GM21515 (cell line): ENCODE results near the gene FXYD2.

Source experiments
- ATAC-seq: cut with Tn5 transposase; IDR thresholded peaks from one replicate; pipeline ENCODE4 v1.9.1; 2021; ENCODE audit not compliant: unreplicated experiment

The FXYD2 gene

DNA sequence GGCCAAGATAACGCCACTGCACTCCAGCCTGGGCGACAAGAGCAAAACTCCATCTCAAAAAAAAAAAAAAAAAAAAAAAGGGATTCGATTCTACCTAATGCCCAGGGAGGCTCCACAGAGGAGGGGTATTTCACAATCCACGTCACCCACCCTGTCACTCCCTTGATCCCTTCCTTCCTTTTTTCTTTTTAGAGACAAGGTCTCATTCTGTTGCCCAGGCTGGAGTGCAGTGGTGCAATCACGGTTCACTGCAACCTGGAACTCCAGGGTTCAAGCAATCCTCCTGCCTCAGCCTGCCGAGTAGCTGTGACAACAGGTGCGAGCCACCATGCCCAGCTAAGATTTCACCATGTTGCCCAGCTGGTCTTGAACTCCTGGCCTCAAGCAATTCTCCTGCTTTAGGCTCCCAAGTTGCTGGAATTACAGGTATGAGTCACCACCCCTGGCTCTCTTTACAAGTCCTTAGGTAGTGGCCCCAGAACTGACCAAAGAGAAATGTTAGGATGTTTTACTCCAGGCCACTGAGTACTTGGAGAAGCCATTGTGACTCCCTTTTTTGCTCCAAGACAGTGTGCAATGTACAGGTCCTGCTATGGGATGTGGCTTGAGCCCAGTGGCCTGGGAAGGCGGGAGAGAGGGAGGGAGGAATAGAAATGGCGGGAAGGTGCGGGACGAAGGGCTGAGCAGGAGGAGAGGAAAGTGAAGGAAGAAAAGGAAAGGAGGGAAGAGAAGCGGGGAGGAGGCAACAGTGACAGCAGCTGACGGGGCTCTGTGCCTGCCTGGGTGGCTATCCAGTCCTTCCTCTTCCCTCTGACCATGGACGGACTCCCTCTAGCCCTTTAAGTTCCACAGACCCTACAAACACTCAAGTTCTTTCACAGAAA lies 11.8 kb upstream of the FXYD2 start:
- ATAC-seq: no peak

- ATAC-seq: no peak
These were observed 11.0 kb upstream of the FXYD2 start for GRCh38 chr11:117835576-117835975.

- no peak for ATAC-seq
These were observed 10.4 kb upstream of the FXYD2 start for GRCh38 chr11:117834838-117835443.

DNA sequence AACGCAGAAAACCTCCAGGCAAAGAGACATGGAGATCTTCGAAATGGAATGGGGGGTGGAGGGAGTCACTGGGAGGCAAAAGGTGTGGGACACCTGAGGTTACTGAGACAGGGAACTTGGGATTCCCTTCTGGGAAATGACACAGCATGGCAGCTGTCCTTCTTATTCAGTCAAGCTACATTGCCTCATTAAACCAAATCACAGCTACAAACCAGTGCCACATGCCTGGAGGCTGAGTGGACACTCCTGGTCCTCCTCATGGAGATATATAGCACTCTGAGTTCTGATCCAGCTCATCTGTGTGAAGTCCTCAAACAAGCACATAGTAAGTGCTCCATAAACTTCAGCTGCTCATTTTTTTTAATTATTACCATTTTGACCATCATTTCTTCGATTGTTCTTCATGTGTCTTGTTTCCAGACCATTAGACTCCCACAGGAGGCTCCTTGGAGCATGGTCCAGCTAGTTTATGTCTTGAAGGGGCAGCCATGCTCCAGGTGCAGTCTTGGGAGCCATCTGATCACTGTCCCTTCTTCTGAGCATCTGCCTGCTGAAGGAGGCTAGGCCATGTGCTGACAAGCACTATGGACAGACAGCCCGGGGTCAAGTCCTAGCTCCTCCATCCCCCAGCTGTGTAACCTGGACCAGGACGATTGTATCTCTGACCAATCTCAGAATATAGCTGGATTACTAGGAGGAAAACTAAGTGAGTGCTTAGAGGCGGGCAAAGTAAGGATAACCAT lies 9.7 kb upstream of the FXYD2 start:
- ATAC-seq: no peak

DNA sequence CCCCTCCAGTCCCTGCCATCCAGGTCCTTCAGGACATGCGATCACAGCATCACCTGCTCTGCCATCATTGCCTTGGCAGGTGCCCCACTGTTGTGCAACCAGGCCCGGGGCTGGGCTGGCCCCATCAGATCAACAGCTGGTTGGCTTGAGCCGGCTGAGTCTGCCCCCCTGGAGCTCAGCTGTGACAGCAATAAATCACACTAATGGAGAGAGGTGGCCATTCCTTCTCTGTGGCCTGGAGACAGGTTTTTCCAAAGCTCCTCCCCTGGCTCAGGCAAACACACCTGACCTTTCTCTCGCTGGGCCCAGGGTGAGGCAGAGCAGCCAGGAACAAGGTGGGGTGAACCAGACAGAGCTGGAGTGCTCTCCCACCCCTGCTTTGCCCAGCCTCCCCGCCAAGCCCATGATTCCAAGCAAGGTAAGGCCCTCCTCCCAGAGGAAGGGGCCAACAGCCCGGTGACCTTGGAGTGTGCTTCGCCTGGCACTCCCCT lies 8.9 kb upstream of the FXYD2 start:
- ATAC-seq: no peak

DNA sequence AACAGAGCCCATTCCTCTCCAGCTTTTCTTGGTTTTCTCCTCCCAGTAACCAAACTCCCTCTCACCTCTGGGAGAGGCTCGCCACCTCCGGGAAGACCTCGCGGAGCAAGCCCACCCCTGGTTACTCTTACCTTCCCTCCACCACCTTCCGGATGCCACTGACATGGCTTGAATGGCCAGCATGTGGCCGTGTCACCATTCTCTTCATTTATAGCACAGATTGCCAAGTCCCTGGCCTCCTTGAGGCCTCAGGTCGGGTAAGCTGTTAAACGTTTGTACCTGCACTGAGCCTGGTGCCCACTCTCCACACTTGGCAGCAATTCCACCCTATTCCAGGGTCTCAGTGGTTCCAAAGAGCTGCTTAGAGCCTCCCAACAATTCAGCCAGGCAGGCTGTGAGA lies 8.0 kb upstream of the FXYD2 start:
- no peak for ATAC-seq

DNA sequence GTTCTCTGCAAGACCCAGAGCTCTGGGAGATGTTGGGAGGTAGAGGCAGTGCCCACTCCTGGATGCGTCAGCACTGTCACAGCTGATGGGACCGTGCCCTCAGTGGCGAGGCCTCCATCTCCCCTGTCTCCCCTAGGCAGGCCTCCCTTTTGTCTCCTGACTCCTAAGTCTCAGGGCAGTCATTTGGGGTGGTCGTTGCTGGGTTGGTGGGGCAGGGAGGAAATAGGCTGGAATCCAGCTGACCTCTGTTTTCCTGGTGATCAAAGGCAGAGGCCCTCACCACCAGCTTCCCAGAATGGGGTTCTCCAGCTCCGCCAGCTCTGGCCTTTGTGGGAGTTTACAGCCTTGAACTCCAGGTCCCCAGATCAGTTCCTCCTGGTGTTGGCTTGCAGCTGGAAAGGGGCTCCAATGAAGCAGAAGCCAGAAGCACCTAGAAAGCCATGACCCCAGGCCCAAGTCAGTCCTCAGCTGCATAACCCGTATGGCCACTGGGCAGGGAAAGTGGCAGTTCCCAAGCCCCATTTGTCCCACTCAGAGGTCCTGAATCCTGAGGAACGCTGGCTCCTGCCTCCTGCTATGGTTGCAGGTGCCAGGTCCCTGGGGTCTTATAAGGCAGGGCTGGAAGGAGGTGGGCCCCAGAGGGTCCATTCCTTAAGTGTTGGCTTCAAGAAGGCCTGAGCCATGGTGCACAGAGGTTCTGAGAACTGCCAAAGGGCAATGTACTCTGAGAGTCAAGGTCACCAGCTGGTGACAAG lies 7.3 kb upstream of the FXYD2 start:
- no peak for ATAC-seq

GRCh38 chr11:117830674-117831351 lies 6.3 kb upstream of the FXYD2 start:
- ATAC-seq: no peak

- no peak for ATAC-seq
These were observed 5.5 kb upstream of the FXYD2 start for GRCh38 chr11:117830072-117830471.

GRCh38 chr11:117829369-117829725 lies 4.8 kb upstream of the FXYD2 start:
- no peak for ATAC-seq

- no peak for ATAC-seq
These were observed 4.2 kb upstream of the FXYD2 start for GRCh38 chr11:117828611-117829368.

GRCh38 chr11:117827521-117828511 lies 3.3 kb upstream of the FXYD2 start:
- ATAC-seq: no peak

DNA sequence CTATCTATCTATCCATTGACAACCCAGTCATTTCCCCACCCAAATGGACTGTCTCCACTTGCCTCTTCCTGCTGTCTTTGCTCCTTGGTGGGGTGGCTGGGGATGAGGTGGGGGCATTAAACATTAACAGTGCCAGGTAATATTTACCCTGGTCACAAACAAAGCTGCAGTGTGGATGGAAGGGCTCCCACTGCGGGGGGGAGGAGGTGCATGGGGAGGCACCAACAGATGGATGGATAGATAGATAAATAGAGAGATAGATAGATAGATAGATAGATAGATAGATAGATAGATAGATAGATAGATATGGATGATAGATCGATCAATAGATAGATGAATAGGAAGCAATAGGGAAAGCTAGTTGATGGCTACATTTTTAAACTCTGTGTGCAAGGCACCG lies 2.3 kb upstream of the FXYD2 start:
- no peak for ATAC-seq

DNA sequence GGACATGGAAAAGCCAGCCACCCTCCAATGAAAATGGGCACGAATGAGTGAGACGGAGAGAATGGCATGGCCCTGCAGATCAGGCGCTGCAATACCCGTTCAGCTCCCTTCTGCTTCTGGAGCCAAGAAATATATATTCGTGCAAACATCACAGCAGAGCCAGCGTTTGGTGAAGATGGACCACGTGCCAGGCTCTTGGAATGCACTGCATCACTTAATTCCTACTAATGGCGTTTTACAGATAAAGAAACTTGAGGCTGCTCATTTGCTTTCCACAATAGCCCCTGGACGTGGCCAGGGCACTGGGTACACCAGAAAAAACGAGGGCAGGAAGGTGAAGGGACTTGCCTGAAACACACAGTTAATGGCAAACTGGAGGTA lies 1.6 kb upstream of the FXYD2 start:
- no peak for ATAC-seq

GRCh38 chr11:117825538-117826189 lies 1.1 kb upstream of the FXYD2 start:
- ATAC-seq: no peak

DNA sequence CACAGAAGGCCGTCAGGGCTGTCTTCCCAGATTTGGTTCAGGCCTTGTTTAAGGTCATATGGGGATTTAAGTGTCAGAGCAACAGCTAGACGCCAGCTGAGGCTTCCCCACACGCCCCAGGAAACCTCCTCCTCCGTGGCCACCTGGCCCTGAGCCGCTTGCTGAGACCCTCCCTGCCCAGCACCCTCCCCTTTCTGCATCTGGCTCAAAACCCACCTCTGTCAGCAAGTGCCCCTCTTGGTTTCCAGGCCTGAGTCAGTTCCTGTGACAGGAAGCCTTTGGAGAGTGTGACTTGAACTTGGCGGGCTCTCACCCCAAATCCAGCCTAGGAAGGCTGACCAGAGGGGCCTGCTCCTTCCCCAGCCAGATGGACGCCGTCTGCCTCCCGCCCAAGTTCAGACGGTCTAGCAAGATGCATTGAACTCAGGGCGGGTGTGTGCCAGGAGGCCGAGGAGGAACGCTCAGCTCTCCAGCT lies 561 bp downstream of the FXYD2 start:
- ATAC-seq: no peak

- ATAC-seq: no peak
These were observed 1.1 kb downstream of the FXYD2 start for GRCh38 chr11:117823294-117823945.
